Ovary (tissue), 9 donors: ENCODE data around the gene GPN1. TPM values are rescaled to one million over a fixed set of nuclear protein-coding genes. Genes with fewer than 3 reads are reported as not detected.

Source experiments
- DNase-seq, 5 donors: peaks; one replicate each; pipeline ENCODE4 v3.0.0-alpha.2; 2019 to 2020
- H3K27ac ChIP-seq, 2 donors: fragments of 200-600 bp; one replicate each; pipeline versions ENCODE4 v1.5.1 to v1.8.0; 2019 to 2022
- H3K27me3 ChIP-seq: fragments of 200-600 bp; one replicate; pipeline ENCODE4 v1.8.0; 2022
- H3K36me3 ChIP-seq: fragments of 200-600 bp; sonication (generic); one replicate; pipeline ENCODE4 v1.5.1; 2019
- H3K4me1 ChIP-seq: one replicate; pipeline ENCODE4 v1.8.1; 2013; ENCODE audit warnings: mild to moderate bottlenecking, moderate library complexity; ENCODE audit not compliant: insufficient read depth
- H3K4me3 ChIP-seq: fragments of 200-600 bp; sonication (generic); one replicate; pipeline ENCODE4 v1.5.1; 2017
- H3K9me3 ChIP-seq, 2 donors: fragments of 200-600 bp in 1 of 2; sonication (generic) in 1 of 2; one replicate each; pipeline versions ENCODE4 v1.5.1 to v1.8.1; 2013 to 2019; ENCODE audit warnings: mild to moderate bottlenecking in 1 of 2, moderate library complexity in 1 of 2
- EP300 ChIP-seq: sonication (generic); formaldehyde crosslinking; IDR thresholded peaks from one replicate; pipeline ENCODE4 v1.6.1; 2017; ENCODE audit warnings: antibody characterized with exemption
- POLR2A ChIP-seq: fragments of 450-650 bp; IDR thresholded peaks from one replicate; pipeline ENCODE4 v1.6.1; 2017; ENCODE audit warnings: antibody characterized with exemption, mild to moderate bottlenecking, moderate library complexity
- WGBS, 3 donors: extraction: QIAGEN DNeasy Blood & Tissue Kit in 1 of 3; methylation state at CpG; one replicate each; pipeline versions ENCODE4 v1.1.5 to v1.1.7; 2013 to 2017; 5-methylcytosine and 5-hydroxymethylcytosine counted together
- intact Hi-C, 4 donors: fragments of 100-400 bp; cut with DNase I; formaldehyde crosslinking; loops; one replicate each; pipeline versions ENCODE4 v1.11.0 to v1.15.1; 2022 to 2023
- polyA plus RNA-seq, 2 donors: library from polyadenylated mRNA; stranded (reverse); fragments of 200-250 nt in 1 of 2; fragments of 350-450 nt in 1 of 2; fragmentation: Illumina TruSeq in 1 of 2; extraction: RNeasy Lipid Tissue Mini Kit (QIAGEN cat#74804) in 1 of 2; gene quantifications; one replicate each; pipeline ENCODE4 v1.2.3, GENCODE V29; 2013 to 2014
- total RNA-seq, 7 donors: library from RNA; depleted of rRNA in 2 of 7; stranded (reverse); fragments of >200 nt in 2 of 7; fragmentation: NEBNext Ultra II Directional in 3 of 7; extraction: Animal tissue kit (Norgen Biotek cat#: 25700) in 3 of 7; gene quantifications; one replicate each; pipeline versions ENCODE4 v1.1.0 to v1.2.4, GENCODE V29; 2016 to 2023
- TF ChIP-seq, protein P1 (sequence below), 3 donors: fragments of 450-650 bp in 2 of 3; fragments of 200-600 bp in 1 of 3; IDR thresholded peaks; one replicate each; pipeline versions ENCODE4 v1.5.1 to v1.8.0; 2016 to 2022; ENCODE audit warnings: antibody characterized with exemption in 3 of 3, mild to moderate bottlenecking in 1 of 3
- donor health status: DM: no; HTN: no; CAD: no; lungs with moderate emphysema.
- donor health status: DM: no; HTN: no; CAD: no.
- donor health status: Bipolar disorder and iron deficiency.
- donor health status: DM: yes; HTN: yes; CAD: no.
- donor health status: DM: no; HTN: no; CAD: no.
- donor health status: DM: yes; HTN: yes; CAD: no.

Gene GPN1
- total and polyA plus RNA-seq, 9 donors = 15.1 to 48.3 (median 21.4) TPM

DNA sequence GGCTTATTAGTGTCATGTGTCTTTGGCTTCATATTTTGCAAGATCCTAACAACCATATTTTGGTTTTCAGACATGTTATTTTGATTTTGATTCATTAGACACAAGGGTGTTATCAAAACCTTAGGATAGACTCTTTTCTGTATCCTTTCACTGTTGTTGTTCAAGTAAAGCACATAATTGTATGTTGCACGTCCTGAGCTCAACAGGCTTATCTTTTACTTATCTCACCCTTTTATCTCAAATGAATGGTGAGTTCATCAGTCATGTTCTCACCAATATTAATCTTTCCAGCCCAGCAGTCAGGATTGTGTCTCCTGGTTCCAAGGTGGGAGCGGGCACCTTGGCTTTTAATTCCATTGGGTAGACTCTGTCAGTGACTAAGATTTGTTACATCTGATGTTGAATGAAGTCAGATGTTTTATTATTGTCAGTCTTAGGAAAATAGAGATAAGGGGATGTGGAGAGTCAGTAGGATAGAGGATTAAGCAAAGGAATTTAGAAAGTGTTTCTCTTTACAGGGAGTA lies 11.9 kb downstream of the GPN1 start:
- intact Hi-C loops = no loop called here
- H3K36me3 ChIP-seq = no peaks in the 10 kb centered on the region
- DNase-seq = no peak
- H3K9me3 ChIP-seq = no peaks in the 10 kb centered on the region
- H3K27me3 ChIP-seq = no peaks in the 10 kb centered on the region
- no peak overlapping the region for H3K4me3 ChIP-seq
- H3K27ac ChIP-seq = no peak overlapping the region
- TF ChIP-seq, protein P1, sequence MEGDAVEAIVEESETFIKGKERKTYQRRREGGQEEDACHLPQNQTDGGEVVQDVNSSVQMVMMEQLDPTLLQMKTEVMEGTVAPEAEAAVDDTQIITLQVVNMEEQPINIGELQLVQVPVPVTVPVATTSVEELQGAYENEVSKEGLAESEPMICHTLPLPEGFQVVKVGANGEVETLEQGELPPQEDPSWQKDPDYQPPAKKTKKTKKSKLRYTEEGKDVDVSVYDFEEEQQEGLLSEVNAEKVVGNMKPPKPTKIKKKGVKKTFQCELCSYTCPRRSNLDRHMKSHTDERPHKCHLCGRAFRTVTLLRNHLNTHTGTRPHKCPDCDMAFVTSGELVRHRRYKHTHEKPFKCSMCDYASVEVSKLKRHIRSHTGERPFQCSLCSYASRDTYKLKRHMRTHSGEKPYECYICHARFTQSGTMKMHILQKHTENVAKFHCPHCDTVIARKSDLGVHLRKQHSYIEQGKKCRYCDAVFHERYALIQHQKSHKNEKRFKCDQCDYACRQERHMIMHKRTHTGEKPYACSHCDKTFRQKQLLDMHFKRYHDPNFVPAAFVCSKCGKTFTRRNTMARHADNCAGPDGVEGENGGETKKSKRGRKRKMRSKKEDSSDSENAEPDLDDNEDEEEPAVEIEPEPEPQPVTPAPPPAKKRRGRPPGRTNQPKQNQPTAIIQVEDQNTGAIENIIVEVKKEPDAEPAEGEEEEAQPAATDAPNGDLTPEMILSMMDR (IDR thresholded peaks at IDR 0.05) = no peak
- TF ChIP-seq POLR2A (no peak), EP300 (no peak)
- H3K4me1 ChIP-seq = no peaks in the 10 kb centered on the region
- 75 to 80% (median 76%) methylated on average over 2 of the region's 2 CpGs for WGBS, 3 donors

DNA sequence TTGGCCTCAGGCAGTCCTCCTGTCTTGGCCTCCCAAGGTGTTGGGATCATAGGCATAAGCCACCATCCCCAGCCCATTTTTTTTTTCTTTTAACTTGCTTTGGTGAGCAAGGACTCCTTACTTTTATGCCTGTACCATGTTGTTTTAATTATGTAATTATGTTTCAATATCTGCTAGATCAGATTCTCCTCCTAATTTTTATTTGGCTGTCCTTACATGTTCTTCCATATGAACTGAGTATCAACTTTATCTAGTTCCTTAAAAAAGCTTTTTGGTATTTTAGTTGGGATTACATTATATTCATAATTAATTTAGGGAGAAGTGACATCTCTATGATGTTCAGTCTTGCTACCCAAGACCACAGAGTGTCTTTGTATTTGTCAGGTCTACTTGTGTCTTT lies 16.3 kb downstream of the GPN1 start:
- Histone ChIP-seq H3K9me3 (no peaks in the 10 kb centered on the region), H3K27me3 (no peaks in the 10 kb centered on the region), H3K36me3 (no peaks in the 10 kb centered on the region), H3K4me1 (no peaks in the 10 kb centered on the region), H3K27ac (no peak overlapping the region), H3K4me3 (no peak overlapping the region)
- intact Hi-C loops = loop anchor here in 1 of 4 donors (5.0 kb wide), 1 partner anchor 1223 kb away; no protein-coding TSS in a partner anchor
- DNase-seq = no peak
- TF ChIP-seq POLR2A (no peak), EP300 (no peak)
- TF ChIP-seq, protein P1 (IDR thresholded peaks at IDR 0.05) = no peak

DNA sequence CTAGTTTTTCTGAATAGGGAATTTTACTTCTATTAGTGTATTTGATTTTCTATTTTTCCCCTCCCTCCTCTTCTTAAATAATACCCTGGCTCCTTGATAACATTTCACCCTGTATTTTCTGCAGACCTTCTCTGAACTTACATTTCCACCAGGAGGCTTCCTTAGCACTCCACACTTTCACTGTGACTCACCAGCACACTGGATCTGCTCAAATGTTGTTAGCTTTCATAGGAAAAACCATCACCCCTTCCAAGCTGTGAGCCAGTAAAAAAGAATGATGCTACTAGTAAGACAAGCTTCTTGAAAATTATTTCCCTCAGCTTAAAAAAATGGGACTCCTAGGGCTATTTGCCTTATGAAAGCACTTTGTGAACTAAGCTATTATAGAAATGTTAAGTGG lies 18.4 kb downstream of the GPN1 start:
- H3K4me1 ChIP-seq = no peaks in the 10 kb centered on the region
- no peak overlapping the region for H3K4me3 ChIP-seq
- intact Hi-C loops = loop anchor here in 1 of 4 donors (5.0 kb wide), 1 partner anchor 1225 kb away; no protein-coding TSS in a partner anchor
- TF ChIP-seq, protein P1 (IDR thresholded peaks at IDR 0.05) = no peak
- no peak for TF ChIP-seq POLR2A
- no peak for TF ChIP-seq EP300
- DNase-seq = no peak
- no peaks in the 10 kb centered on the region for H3K9me3 ChIP-seq
- no peaks in the 10 kb centered on the region for H3K36me3 ChIP-seq
- H3K27ac ChIP-seq = no peak overlapping the region
- no peaks in the 10 kb centered on the region for H3K27me3 ChIP-seq

DNA sequence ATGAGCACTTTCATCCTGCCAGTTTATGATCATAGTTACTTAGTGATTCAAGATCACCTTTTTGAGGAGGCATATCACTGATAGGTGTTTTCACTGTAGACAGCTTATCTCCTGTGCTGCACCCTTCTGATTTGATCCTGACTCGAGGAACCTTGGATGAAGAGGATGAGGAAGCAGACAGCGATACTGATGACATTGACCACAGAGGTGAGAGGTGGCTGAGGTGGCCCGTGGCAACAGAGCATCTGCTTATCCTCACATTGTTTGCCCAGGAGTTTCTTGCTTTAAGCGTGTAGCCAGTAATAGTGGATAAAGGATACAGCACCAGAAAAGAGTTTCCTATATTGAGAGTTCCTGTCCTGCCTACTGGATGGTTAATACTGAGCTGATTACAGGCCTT lies 18.9 kb downstream of the GPN1 start:
- intact Hi-C loops = loop anchor here in 1 of 4 donors (5.0 kb wide), 1 partner anchor 1225 kb away; no protein-coding TSS in a partner anchor
- WGBS, 3 donors = 81 to 91% (median 83%) methylated on average over 4 of the region's 4 CpGs
- no peak for DNase-seq
- Histone ChIP-seq H3K27me3 (no peaks in the 10 kb centered on the region), H3K4me3 (no peak overlapping the region), H3K27ac (no peak overlapping the region), H3K36me3 (no peaks in the 10 kb centered on the region), H3K9me3 (no peaks in the 10 kb centered on the region), H3K4me1 (no peaks in the 10 kb centered on the region)
- TF ChIP-seq, protein P1 (IDR thresholded peaks at IDR 0.05) = no peak
- TF ChIP-seq POLR2A = no peak
- TF ChIP-seq EP300 = no peak
